ENCODE measurements around the gene SPART.

DNA sequence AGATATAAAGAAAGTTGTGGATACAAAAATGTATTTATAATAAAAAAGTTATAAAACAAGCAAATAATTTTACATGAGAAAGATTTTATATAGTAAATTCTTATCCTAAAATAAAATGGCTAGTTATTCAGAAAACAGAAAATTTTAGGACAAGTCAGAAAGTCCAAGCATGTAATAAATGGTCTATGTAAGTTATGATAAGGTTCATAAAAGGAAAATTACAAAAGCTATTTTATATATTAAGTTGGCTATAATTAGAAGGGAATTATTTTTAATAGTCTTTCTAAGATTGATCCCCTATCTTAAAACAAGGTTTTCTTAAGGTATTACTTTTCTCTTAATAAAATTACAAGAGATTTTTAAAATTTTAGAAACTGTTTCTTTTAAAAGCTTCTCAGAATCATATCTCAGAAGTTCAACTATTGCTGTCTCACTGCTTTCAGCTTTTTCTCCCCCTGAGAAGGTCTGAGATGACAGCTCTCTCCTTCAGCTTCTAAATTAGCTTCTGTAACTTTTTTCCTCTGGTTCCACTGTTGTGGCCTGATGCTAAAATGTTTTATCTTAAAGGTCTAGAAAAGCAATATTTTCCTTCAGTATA is 57.3 kb downstream of the SPART start:
- TF ChIP-seq, protein P1, sequence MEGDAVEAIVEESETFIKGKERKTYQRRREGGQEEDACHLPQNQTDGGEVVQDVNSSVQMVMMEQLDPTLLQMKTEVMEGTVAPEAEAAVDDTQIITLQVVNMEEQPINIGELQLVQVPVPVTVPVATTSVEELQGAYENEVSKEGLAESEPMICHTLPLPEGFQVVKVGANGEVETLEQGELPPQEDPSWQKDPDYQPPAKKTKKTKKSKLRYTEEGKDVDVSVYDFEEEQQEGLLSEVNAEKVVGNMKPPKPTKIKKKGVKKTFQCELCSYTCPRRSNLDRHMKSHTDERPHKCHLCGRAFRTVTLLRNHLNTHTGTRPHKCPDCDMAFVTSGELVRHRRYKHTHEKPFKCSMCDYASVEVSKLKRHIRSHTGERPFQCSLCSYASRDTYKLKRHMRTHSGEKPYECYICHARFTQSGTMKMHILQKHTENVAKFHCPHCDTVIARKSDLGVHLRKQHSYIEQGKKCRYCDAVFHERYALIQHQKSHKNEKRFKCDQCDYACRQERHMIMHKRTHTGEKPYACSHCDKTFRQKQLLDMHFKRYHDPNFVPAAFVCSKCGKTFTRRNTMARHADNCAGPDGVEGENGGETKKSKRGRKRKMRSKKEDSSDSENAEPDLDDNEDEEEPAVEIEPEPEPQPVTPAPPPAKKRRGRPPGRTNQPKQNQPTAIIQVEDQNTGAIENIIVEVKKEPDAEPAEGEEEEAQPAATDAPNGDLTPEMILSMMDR (conservative IDR thresholded peaks at IDR 0.05) = no peak
- TF ChIP-seq ZFX (IDR thresholded peaks at IDR 0.05) = no peak

All from C4-2B (cell line).